Body of pancreas (tissue), 4 donors: ENCODE results near the gene SLC12A6. TPM values are rescaled to one million over a fixed set of nuclear protein-coding genes. Genes with fewer than 3 reads are reported as not detected.

ENCODE experiments used
- ATAC-seq: fragments of 150-250 bp; one replicate; pipeline ENCODE4 v1.9.1; 2016
- DNase-seq, 4 donors: peaks; one replicate each; pipeline ENCODE4 v3.0.0-alpha.2; 2019
- H3K27ac ChIP-seq, 4 donors: fragments of 200-600 bp; sonication (generic); 1 replicate in 3 of 4; 2 replicates in 1 of 4; pipeline versions ENCODE4 v1.5.1 to v1.6.1; 2016 to 2019; ENCODE audit warnings: mild to moderate bottlenecking in 1 of 4, mixed read lengths in 1 of 4, moderate library complexity in 1 of 4
- H3K27me3 ChIP-seq, 2 donors: fragments of 200-600 bp; sonication (generic); one replicate each; pipeline ENCODE4 v1.6.0; 2016; ENCODE audit warnings: mild to moderate bottlenecking in 1 of 2
- H3K36me3 ChIP-seq, 2 donors: fragments of 200-600 bp; sonication (generic); replicated peaks in 1 of 2; 2 replicates each; pipeline ENCODE4 v1.5.1; 2016; ENCODE audit warnings: low read depth in 2 of 2; ENCODE audit not compliant: insufficient read depth in 1 of 2
- H3K4me1 ChIP-seq: fragments of 200-600 bp; sonication (generic); one replicate; pipeline ENCODE4 v1.6.0; 2016
- H3K4me3 ChIP-seq, 2 donors: fragments of 200-600 bp; sonication (generic); 1 replicate in 1 of 2; 2 replicates in 1 of 2; pipeline ENCODE4 v1.5.1; 2016 to 2019
- H3K9me3 ChIP-seq, 3 donors: fragments of 200-600 bp; sonication (generic); 1 replicate in 2 of 3; 2 replicates in 1 of 3; pipeline ENCODE4 v1.5.1; 2016
- POLR2A ChIP-seq, 3 donors: fragments of 450-650 bp; IDR thresholded peaks; one replicate each; pipeline ENCODE4 v1.6.1; 2016; ENCODE audit warnings: antibody characterized with exemption in 3 of 3, mild to moderate bottlenecking in 2 of 3
- WGBS, 2 donors: methylation state at CpG; one replicate each; pipeline ENCODE4 v1.1.5; 2017; 5-methylcytosine and 5-hydroxymethylcytosine counted together
- intact Hi-C: fragments of 100-400 bp; cut with DNase I; formaldehyde crosslinking; loops from one replicate; pipeline ENCODE4 v1.15.1; 2023
- total RNA-seq, 2 donors: library from RNA; depleted of rRNA; stranded (reverse); fragments of >200 nt; gene quantifications; one replicate each; pipeline ENCODE4 v1.1.0, GENCODE V29; 2016
- TF ChIP-seq, protein P1 (sequence below), 7 experiments: fragments of 450-650 bp in 4 of 7; fragments of 200-600 bp in 3 of 7; sonication (generic) in 3 of 7; IDR thresholded peaks; one replicate each; pipeline ENCODE4 v1.5.1; 2016 to 2019; ENCODE audit warnings: antibody characterized with exemption in 7 of 7

SLC12A6 gene
- total RNA-seq, 2 donors from 2014 or later: 15.0 to 16.2 TPM

- no peaks in the 10 kb centered on the region for H3K36me3 ChIP-seq
- no peak overlapping the region for H3K27ac ChIP-seq
- 52 to 77% methylated on average over 1 of the region's 1 CpG for WGBS, 2 donors
- no peaks in the 10 kb centered on the region for H3K4me1 ChIP-seq
- no peaks in the 10 kb centered on the region for H3K9me3 ChIP-seq
- DNase-seq (no peak), ATAC-seq (no peak)
- TF ChIP-seq, protein P1, sequence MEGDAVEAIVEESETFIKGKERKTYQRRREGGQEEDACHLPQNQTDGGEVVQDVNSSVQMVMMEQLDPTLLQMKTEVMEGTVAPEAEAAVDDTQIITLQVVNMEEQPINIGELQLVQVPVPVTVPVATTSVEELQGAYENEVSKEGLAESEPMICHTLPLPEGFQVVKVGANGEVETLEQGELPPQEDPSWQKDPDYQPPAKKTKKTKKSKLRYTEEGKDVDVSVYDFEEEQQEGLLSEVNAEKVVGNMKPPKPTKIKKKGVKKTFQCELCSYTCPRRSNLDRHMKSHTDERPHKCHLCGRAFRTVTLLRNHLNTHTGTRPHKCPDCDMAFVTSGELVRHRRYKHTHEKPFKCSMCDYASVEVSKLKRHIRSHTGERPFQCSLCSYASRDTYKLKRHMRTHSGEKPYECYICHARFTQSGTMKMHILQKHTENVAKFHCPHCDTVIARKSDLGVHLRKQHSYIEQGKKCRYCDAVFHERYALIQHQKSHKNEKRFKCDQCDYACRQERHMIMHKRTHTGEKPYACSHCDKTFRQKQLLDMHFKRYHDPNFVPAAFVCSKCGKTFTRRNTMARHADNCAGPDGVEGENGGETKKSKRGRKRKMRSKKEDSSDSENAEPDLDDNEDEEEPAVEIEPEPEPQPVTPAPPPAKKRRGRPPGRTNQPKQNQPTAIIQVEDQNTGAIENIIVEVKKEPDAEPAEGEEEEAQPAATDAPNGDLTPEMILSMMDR (IDR thresholded peaks at IDR 0.05): no peak
- no peak for TF ChIP-seq POLR2A (IDR thresholded peaks at IDR 0.05)
- intact Hi-C loops: no loop called here
- H3K4me3 ChIP-seq: no peak overlapping the region
- H3K27me3 ChIP-seq: no peaks in the 10 kb centered on the region
Observed at GRCh38 chr15:34311563-34311962, 26.0 kb downstream of the SLC12A6 start.

GRCh38 chr15:34304613-34305012 lies 33.0 kb downstream of the SLC12A6 start:
- no peaks in the 10 kb centered on the region for H3K9me3 ChIP-seq
- no peaks in the 10 kb centered on the region for H3K4me1 ChIP-seq
- H3K27ac ChIP-seq: no peak overlapping the region
- ATAC-seq (no peak), DNase-seq (no peak)
- no peak overlapping the region for H3K4me3 ChIP-seq
- H3K27me3 ChIP-seq: no peaks in the 10 kb centered on the region
- TF ChIP-seq, protein P1 (IDR thresholded peaks at IDR 0.05): no peak
- no peak for TF ChIP-seq POLR2A (IDR thresholded peaks at IDR 0.05)
- intact Hi-C loops: no loop called here
- no peaks in the 10 kb centered on the region for H3K36me3 ChIP-seq

DNA sequence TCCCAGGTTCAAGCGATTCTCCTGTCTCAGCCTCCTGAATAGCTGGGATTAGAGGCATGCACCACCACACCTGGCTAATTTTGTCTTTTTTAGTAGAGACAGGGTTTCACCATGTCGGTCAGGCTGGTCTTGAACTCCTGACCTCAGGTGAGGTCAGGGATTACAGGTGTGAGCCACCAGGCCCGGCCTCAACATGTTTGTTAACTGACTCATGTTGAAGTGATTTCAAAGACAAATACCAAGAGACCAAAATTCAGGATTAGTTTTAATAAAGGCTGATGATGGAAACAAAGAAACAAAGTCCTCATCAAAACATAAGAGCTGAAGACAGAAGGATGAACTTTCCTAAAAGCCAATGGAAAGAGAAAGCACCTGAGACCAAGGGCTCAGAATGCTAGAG lies 36.5 kb downstream of the SLC12A6 start:
- H3K9me3 ChIP-seq: no peaks in the 10 kb centered on the region
- ATAC-seq (no peak), DNase-seq (no peak)
- H3K4me3 ChIP-seq: no peak overlapping the region
- WGBS, 2 donors: 77 to 93% methylated on average over 3 of the region's 3 CpGs
- intact Hi-C loops: no loop called here
- H3K36me3 ChIP-seq: no peaks in the 10 kb centered on the region
- no peak overlapping the region for H3K27ac ChIP-seq
- no peaks in the 10 kb centered on the region for H3K4me1 ChIP-seq
- H3K27me3 ChIP-seq: no peaks in the 10 kb centered on the region
- TF ChIP-seq, protein P1 (IDR thresholded peaks at IDR 0.05): no peak
- no peak for TF ChIP-seq POLR2A (IDR thresholded peaks at IDR 0.05)

- no peaks in the 10 kb centered on the region for H3K9me3 ChIP-seq
- ATAC-seq: no peak
- no peaks in the 10 kb centered on the region for H3K27me3 ChIP-seq
- WGBS, 2 donors: 35 to 43% methylated on average over 1 of the region's 1 CpG
- H3K4me3 ChIP-seq: no peak overlapping the region
- TF ChIP-seq, protein P1 (IDR thresholded peaks at IDR 0.05): no peak
- no peak for TF ChIP-seq POLR2A (IDR thresholded peaks at IDR 0.05)
- no peaks in the 10 kb centered on the region for H3K36me3 ChIP-seq
- no peaks in the 10 kb centered on the region for H3K4me1 ChIP-seq
- no peak overlapping the region for H3K27ac ChIP-seq
- intact Hi-C loops: no loop called here
- DNase-seq: no peak
Observed at GRCh38 chr15:34297059-34297458, 40.5 kb downstream of the SLC12A6 start.

- intact Hi-C loops: no loop called here
- WGBS, 2 donors: 20 to 86% methylated on average over 1 to 8 of the region's 9 CpGs
Observed at GRCh38 chr15:34292621-34293020, 45.0 kb downstream of the SLC12A6 start.

More at GRCh38 chr15:34292621-34293020, 45.0 kb downstream of the SLC12A6 start:
- H3K4me1 ChIP-seq: no peaks in the 10 kb centered on the region
- H3K27me3 ChIP-seq: no peaks in the 10 kb centered on the region
- H3K36me3 ChIP-seq: no peaks in the 10 kb centered on the region
- no peak overlapping the region for H3K4me3 ChIP-seq
- no peaks in the 10 kb centered on the region for H3K9me3 ChIP-seq
- ATAC-seq: no peak
- TF ChIP-seq, protein P1 (IDR thresholded peaks at IDR 0.05): no peak
- TF ChIP-seq POLR2A (IDR thresholded peaks at IDR 0.05): no peak
- no peak for DNase-seq
- H3K27ac ChIP-seq: no peak overlapping the region
